Stimulated activated CD4-positive, alpha-beta T cell treated with anti-CD3 and anti-CD28 coated beads, Interleukin-2, amount 100 ng/mL, for 24 hours (primary cell): Measurements from ENCODE around the gene PDE4B.
"Not testable (repeated sequence)": the region's sequence is repeated elsewhere in the genome, so short reads cannot be mapped to it uniquely, and the experiment has no call there.

Source experiments
- DNase-seq, 2 donors: peaks; one replicate each; pipeline ENCODE4 v3.0.0-alpha.2; 2020

PDE4B gene

DNA sequence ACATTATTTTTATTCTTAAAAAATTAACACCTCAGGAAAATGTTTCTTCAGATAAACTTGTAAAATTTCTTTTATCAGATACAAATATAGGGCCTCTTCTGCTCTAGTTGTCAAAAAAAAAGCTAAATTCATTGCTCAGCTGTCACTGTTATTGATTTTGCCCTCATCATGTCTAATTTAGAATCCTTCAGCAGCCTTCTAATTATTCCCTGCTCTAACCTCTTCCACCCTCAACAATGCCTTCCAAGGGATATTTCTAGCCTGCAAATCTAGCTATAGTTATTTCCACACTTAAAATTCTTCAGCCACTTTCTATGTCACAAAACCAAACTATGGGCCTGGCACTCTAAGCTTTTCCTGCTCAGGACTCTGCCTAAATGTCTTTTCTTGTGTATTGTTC is 25.2 kb downstream of the PDE4B start:
- no peak for DNase-seq

DNA sequence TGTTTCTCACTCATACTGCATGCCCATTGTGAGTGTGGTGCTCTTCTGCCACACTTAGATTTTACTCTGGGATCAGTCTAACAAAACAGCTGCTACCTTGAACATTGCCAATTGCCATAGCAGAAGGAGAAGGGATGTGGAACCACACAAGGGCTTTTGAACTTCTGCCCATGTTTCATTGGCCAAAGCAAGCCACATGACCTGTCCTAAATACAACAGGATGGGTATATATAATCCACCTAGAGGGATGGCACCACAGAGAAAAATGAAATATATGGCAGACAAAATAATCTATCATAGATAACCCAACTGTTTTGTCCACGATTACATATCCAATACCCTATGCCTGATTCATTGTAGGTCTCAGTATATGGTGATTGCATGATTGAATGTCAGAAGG is 26.3 kb downstream of the PDE4B start:
- DNase-seq, result no peak

DNA sequence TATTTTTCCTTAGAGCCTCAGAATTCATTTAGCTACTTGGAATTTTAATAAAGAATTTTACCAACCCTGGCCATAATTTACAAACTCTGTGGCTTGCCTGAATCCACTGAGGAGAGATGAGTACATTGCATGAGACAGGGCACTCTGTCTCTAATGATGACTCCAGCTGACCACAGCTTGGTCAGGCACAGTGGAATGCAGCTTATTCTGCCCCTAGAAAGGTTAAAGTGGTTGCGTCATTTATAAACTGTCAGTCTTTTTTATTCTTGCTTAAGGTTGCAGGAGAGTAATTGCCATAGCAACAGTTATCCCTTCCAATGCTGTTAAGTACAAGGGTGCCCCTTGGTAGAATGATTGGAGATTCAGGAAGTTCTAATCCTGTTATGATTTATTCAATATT is 28.3 kb downstream of the PDE4B start:
- no peak for DNase-seq

DNA sequence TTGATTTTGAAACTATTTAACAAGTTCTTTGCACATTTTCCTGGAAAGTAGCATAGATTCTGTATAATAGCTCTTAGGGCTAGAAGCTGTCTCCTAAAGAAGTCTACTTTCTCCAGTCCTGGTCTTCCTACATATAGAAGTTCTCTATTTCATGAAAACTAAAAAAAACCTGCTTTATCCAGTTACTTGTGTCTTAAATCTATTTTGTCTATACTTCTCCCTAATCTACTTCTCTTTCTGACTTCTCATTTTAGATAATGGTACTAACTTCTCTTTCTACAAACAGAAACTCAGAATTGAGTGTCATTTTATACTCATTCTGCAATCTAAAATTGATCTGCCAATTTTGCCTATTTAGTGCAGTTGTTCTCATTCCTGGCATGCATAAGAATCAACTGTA is 28.7 kb downstream of the PDE4B start:
- no peak for DNase-seq

DNA sequence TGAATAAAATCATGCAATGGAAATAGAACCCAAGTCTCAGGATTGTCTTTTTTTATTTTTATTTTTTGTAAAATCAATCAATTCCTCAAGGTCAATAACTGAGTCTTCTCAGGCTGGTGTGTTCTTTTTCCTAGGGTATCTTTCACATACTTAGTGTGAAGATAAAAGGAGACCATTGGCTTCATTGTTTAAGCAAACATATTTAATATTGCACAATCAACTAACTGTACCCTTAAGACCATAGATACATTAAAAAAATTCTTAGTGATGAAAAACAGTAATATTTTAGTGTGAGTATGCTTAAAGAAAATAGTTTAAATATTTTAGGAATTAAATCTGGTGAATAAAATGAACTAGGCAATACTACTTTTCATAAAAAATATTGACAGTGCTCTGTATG is 31.4 kb downstream of the PDE4B start:
- DNase-seq, result no peak

DNA sequence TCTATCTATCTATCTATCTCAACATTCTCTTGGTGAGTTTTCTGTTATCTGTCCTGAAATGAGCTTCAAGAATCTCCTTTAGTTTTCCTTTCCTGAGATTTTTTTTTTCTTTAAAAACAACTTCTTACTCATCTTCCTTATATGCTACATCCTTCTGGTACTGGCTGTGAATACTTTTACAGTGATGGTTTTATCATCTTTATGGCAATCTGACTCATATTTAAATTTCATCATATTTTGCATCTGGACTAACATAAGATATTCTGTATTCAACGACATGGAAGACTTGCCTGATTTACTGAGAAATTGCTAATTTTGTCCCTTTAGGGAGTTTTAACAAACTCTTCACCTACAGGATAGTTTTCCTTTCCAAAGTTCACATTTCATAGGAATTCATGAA is 33.0 kb downstream of the PDE4B start:
- DNase-seq, result no peak

DNA sequence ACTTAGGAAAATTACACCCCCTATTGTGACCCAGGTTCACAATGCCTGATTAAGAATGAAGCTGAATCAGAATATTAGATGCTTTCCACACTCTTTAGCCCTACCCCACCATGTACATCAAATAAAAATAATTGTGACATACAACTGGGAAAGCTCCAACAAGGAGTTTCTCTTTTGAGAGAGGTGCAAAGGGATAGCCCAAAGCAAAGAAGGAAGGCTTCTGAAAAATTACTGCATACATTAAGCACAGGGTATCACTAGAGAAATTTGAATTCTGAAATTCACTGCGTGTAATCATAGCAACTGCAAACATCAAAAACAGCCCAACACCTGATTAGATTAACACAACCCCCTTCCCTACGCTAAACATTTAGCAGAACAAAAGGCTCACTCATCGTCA is 34.1 kb downstream of the PDE4B start:
- no peak for DNase-seq

DNA sequence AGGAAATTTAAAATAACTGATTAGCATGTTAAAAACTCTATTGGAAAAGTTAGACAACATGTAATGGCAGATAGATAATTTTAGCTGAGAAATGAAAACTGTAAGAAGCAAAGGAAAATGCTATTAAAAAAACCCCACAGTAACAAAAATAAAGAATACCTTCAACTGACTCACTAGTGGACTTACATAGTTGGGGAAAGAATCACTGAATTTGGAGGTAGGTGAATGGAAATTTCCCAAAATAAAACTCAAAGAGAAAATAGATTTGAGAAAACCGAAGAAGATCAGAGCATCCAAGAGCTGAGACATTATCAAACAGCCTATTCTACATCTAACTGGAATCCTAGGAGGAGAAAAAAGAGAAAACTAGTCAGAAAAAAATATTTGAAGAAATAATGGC is 34.7 kb downstream of the PDE4B start:
- no peak for DNase-seq

DNA sequence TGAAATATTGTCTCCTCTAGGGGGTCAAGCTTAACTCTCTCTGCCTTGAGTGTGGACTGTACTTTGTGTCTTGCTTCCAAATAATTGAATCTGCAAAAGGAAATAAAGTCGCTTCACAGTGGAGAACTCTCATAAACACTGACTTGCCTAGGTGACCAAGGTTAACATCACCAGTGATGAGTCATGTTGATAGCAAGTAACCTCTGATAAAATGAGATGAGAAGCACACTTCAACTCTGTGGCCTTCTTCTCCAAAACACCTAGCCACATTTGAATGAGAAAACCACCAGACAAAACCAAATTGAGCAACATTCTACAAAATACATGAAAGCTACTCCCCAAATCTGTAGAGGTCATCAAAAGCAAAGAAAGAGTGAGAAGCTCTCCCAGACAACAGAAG is 37.6 kb downstream of the PDE4B start:
- no peak for DNase-seq

DNA sequence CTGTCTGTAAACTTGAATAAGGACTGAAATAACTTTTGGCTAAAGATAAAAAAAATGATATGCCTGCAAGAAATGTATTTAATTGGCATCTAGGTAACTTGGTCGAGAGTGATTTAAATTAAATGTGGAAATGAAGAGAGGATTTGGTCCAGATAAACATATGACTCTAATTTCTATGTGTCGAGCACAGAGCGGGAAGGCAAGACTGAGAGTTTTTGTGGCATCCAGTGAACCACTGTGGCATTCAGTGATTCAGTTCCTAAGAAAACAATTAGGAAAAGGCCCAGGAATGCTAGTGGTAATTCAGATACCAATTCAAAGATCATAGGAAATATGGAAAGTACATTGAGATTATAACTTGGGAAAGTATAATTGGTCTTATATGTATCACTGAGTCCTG is 39.6 kb downstream of the PDE4B start:
- no peak for DNase-seq

DNA sequence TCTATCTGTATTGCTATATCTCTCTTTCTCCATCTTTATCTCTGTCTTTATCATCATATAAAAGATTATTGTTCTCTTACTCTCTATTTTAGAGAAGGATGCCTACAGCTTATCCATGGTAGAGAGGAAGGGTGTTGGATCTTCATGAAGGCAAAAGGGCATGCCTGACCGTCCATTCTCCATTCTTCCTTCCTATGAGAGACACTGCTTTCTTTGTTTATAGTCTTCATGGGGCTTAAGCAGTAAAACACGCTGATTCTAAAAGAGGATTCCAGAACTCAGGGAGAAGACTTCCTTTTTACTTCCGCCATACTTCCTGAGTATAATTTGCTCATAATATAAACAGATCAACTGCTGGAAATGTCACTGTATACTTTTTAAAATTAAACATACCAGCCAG is 44.0 kb downstream of the PDE4B start:
- no peak for DNase-seq

DNA sequence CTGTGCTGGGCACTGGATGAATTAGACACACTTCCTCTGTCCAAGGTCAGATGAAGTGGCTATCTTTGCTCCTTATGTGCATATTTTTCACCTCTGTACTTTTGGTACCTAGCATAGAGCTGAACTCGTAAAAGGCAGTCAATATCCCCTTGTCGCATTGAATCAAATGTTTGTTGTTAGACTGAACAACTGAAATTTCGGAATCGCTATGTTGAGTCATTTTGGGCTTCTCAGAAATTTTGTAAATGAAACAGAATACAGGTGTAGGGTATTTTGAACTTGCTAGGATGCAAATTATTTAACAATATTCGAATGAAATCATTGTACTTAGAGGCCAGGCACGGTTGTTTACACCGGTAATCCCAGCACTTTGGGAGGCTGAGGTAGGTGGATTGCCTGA is 48.0 kb downstream of the PDE4B start:
- no peak for DNase-seq

DNA sequence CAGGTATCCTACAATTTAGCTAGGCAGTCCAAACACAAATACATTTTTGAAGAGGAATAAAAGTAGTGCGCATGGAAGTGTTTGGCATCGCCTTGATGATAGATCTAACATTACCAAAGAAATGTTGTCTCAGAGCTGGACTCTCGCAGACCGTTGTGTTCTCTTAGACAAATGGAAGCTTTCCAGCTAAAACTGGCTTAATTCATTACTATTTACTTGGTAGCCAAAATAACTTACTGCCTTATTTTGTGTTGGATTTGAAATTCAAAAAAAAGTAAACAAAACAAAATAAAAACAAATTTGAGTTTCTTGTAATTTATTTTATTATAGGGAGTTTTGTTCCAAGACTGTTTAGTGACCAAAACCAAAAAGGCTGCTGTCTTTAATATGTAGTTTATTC is 51.6 kb downstream of the PDE4B start:
- DNase-seq, result no peak

DNA sequence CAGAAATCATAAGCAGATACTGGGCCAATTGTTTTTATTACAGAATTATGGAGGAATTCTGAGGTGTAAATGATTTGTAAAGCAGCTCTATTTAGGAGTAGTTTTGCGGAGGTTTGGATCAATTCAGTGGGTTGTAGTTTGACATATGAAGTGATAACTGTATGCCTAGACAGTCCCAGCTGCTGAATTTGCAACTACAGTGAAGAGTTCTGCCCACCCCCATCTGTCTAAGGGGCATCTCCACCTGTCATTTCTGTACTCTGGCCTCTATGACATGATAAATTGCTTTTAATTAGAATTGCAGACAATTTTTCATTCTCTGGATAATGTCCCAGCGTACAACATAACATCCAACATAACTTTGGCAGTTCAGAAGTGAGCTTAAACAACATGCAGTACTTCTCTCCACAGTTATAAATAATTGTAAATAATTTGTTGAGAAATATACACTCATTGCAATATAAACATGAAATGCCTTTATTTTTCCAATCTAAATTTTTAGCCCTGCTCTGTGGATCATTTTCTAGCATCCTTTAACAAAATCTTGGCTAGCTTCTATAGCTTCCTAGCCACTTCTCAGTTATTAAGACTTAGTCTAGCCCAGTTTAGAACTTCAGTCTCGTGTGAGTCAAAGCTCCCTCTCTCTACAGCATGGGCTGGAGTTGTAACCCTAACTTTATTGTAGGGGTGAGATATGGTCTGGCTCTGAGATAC is 52.3 kb downstream of the PDE4B start:
- DNase-seq, result no peak

DNA sequence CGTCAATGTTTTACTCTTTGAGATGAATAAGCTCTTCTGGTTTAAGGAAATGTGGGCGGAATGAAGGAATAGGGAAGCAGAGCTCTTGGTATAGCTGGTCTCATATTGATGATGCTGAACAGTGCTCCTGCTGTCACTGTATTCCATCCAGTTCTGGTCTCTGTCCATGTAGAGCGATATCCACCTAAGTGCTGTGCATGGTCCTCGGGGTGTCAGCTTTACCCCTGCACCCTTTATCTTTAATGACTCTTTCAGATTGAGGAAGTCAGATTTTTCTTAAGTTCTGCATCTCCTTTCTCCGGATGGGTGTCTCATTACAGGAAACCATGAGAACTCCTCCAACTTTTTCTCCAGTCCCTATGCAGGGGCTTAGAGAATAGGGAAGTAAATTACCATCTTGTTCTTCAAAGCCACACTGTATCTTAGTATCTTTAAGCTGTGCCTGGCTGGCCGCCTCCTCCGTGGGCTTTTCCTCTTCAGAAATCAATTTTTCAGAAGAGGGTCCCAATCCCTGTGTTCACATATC is 52.9 kb downstream of the PDE4B start:
- no peak for DNase-seq

DNA sequence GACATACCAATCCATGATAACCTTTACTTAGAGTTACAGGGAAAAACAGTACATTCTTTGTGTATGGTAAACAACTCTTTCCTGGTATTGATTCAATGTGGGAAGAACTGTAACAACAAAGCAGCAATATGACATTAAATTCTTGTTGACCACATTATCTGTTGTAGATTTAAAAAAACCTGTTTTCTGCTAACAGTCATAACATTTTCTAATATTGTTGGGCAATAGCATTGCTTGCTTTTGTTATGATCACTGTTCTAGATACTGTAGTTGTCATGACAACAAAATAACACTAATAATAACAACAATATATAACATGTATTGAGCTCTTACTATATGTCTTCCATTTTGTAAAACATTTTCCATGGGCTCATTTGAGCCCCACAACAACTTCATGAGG is 54.2 kb downstream of the PDE4B start:
- DNase-seq, result no peak

DNA sequence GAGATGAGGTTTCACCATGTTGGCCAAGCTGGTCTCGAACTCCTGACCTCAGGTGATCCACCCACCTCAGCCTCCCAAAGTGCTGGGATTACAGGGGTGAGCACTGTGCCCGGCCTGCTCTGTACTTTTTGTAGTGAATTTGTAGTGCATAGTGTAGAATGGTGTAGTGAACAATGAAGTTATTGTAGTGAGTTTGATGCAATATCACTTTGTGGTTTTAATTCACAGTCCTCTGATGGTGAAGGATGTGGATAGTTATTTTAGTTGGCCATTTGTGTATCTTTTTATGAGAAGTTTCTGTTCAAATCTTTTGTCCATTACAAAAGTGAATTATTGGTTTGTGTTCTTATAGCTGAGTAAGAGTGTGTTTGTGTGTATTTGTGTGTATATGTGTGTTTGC is 57.6 kb downstream of the PDE4B start:
- DNase-seq, result no peak

DNA sequence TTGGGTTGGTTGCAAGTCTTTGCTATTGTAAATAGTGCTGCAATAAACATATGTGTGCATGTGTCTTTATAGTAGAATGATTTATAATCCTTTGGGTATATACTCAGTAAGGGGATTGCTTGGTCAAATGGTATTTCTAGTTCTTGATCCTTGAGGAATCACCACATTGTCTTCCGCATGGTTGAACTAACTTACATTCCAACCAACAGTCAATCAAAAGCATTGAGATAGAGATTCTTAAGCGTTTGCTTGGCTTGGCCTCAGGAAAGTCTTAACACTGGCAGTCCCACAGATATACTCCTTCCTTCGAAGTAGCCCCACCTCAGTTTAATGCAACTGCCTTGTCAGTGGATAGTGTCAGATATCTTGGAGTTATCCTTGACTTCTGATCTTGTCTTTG is 63.9 kb downstream of the PDE4B start:
- DNase-seq, result not testable (repeated sequence)

DNA sequence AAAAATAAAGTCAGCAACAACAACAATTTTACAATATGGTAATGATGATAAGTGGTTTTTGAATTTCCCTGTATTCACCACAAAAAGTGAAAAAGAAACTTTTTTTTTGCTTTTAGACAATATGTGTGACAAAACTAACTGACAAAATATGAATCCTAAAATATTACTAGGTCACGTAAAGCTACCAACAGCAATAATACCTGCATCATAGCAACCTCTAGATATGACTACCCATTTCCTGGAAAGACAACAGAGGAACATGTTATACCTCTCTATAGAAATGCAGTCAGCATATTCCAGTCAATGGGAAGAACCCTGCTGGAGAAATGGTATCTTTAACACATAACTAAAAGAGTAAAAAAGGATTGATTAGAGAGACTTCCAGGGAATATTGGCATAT is 73.7 kb downstream of the PDE4B start:
- no peak for DNase-seq

DNA sequence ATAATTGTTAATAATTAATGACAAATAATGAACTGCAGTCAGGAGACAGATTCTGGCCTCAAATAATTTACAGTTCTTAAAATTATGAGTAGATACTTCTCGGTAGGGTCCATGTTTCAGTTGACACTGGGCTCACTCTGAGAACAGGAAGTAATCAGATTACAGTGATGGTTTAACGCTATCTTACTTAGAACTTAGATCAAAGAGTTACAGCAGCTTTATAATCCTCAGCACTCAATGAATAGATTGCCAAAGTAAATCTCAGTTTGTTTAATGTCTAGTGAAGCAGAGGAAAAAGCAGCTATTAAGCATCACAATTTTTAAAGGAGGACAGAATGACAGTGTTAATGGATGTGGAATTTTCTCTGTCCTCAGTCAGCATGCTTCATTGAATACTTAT is 79.6 kb downstream of the PDE4B start:
- no peak for DNase-seq

DNA sequence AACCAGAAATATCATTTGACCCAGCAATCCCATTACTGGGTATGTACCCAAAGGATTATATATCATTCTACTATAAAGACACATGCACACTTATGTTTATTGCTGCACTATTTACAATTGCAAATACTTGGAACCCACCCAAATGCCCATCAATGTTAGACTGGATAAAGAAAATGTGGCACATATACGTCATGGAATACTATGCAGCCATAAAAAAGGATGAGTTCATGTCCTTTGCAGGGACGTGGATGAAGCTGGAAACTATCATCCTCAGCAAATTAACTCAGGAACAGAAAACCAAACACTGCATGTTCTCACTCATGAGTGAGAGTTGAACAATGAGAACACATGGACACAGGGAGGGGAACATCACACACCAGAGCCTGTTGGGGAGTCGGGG is 85.6 kb downstream of the PDE4B start:
- not testable (repeated sequence) for DNase-seq

DNA sequence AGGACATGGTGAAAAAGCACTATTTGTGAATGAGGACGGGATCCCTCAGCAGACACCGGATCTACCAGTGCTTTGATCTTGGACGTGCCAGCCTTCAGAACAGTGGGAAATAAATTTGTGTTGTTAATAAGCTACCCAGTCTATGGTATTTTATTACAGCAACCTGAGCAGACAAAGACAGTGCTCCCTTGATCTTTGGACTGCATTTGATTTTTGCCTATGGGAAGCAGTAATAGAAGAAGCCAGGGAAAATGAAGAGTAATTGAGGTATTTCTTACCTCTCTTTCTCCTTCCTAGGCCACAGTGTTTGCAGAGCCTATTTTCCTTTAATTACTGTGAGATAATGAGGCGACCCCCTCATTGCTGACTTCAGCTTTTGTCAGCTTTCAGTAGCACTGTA is 87.9 kb downstream of the PDE4B start:
- no peak for DNase-seq

DNA sequence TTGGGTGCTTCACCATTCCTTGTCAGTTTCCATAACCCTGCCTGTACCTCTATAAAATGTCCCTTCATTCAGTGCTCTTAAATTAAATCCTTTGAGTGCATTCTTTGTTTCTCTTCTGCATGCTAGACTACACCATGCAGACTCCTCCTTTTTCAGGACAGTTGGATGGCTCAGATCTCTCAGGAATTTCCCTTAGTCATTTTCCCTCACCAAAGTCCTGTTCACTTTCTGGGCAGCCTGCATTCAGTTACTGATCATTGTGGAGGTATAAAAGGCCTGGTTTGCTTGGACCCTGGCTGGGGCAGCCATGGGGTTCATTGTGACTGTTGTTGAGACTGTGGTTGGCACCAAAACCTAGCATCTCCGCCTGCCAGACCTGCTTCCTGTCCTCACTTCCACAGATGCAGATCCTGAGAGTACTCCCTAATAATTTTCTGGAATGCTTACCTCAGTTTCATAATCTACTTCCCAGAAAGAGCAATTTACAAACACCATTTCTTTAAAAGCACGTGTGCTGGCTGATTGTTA is 88.4 kb downstream of the PDE4B start:
- no peak for DNase-seq

DNA sequence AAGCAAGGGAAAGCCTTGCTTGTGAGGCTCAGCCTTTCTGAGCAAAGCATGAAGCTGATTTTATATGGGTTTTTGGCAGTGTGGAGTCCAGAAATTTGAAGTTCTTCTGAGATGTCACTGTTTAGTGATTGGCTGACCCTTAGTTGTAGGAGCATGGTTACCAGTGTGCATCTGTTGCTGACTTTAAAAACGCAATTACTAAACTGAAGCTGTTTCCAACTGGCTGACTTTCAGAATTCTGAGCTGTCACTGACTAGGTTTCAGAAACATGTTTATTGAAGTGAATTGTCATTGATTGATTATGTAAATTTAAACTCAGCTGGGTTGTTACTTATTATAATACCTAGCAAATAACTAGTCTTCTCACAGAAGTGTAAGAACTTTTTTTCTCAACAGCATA is 89.4 kb downstream of the PDE4B start:
- no peak for DNase-seq

DNA sequence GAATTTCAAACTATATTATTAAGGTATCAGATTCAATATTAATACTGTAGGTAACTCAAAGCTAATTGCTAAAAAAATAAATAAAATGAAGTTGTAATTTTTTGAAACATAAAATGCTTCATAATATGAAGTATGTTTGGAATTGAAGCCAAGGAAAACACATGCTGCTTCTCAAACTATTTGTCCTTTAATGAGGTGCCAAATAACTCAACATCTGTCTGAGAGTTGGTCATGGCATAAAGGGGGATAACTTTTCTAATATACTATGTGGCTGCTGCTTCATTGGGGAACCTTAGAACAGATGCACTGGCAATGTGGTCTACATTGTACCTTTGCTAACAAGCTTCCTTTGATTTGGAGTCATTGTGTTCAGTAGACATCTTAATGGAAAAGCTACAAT is 96.7 kb downstream of the PDE4B start:
- DNase-seq, result no peak
